ENCODE results near the gene ASPHD2.

DNA sequence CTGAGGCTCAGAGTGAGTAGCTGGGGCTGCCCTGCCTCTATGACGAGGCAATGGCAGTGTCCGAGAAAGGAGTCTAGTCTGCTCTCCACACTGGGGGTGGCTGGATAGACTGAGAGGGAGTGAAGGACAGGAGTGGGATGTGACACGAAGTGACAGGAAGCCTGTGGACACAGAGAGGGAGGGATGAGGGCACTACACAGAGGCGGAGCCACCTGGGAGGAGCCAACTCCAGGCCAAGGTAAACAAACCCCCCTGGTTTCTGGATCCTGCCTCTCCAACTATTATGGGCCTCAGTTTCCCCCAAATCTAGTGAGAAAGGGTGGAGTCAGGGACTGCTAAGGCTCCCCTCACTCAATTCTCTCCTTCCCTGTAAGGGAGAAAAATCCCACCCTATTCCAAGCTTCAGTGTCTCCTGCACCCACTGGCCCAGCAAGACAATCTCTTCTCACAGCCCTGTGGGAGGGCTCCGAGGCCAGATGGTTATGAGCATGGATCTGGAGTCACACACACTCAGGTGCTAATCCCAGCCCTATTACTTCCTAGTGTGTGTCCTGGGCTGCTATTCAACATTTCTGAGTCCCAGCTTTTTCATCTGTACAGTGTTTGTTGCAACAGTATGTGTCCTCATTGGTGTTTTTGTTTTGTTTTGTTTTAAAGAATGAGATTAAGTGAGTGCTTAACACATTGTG is 24.9 kb downstream of the ASPHD2 start:
- TF ChIP-seq ZBTB7A (tag by site-specific recombination; IDR thresholded peaks at IDR 0.05; ENCODE audit: low read depth) (no peak), ZNF777 (tag by site-specific recombination; IDR thresholded peaks at IDR 0.05; ENCODE audit: borderline replicate concordance) (no peak), ZBTB1 (tag by site-specific recombination; IDR thresholded peaks at IDR 0.05) (no peak), ZNF169 (tag by site-specific recombination; IDR thresholded peaks at IDR 0.05) (no peak), ZNF266 (tag by site-specific recombination; IDR thresholded peaks at IDR 0.05; ENCODE audit: low read depth) (no peak), ZNF274 (IDR thresholded peaks at IDR 0.05; ENCODE audit: low read length) (no peak), ZNF274 (tag by site-specific recombination; IDR thresholded peaks at IDR 0.05; ENCODE audit: borderline replicate concordance) (no peak), ZNF423 (tag by site-specific recombination; IDR thresholded peaks at IDR 0.05) (no peak), ZNF114 (tag by site-specific recombination; IDR thresholded peaks at IDR 0.05) (no peak)
- TF ChIP-seq, protein P1, sequence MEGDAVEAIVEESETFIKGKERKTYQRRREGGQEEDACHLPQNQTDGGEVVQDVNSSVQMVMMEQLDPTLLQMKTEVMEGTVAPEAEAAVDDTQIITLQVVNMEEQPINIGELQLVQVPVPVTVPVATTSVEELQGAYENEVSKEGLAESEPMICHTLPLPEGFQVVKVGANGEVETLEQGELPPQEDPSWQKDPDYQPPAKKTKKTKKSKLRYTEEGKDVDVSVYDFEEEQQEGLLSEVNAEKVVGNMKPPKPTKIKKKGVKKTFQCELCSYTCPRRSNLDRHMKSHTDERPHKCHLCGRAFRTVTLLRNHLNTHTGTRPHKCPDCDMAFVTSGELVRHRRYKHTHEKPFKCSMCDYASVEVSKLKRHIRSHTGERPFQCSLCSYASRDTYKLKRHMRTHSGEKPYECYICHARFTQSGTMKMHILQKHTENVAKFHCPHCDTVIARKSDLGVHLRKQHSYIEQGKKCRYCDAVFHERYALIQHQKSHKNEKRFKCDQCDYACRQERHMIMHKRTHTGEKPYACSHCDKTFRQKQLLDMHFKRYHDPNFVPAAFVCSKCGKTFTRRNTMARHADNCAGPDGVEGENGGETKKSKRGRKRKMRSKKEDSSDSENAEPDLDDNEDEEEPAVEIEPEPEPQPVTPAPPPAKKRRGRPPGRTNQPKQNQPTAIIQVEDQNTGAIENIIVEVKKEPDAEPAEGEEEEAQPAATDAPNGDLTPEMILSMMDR (tag by site-specific recombination; IDR thresholded peaks at IDR 0.05): no peak
- TF ChIP-seq, protein P2, sequence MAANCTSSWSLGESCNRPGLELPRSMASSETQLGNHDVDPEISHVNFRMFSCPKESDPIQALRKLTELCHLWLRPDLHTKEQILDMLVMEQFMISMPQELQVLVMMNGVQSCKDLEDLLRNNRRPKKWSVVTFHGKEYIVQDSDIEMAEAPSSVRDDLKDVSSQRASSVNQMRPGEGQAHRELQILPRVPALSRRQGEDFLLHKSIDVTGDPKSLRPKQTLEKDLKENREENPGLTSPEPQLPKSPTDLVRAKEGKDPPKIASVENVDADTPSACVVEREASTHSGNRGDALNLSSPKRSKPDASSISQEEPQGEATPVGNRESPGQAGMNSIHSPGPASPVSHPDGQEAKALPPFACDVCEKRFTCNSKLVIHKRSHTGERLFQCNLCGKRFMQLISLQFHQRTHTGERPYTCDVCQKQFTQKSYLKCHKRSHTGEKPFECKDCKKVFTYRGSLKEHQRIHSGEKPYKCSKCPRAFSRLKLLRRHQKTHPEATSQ (tag by site-specific recombination; IDR thresholded peaks at IDR 0.05): no peak
- TF ChIP-seq, protein P3, sequence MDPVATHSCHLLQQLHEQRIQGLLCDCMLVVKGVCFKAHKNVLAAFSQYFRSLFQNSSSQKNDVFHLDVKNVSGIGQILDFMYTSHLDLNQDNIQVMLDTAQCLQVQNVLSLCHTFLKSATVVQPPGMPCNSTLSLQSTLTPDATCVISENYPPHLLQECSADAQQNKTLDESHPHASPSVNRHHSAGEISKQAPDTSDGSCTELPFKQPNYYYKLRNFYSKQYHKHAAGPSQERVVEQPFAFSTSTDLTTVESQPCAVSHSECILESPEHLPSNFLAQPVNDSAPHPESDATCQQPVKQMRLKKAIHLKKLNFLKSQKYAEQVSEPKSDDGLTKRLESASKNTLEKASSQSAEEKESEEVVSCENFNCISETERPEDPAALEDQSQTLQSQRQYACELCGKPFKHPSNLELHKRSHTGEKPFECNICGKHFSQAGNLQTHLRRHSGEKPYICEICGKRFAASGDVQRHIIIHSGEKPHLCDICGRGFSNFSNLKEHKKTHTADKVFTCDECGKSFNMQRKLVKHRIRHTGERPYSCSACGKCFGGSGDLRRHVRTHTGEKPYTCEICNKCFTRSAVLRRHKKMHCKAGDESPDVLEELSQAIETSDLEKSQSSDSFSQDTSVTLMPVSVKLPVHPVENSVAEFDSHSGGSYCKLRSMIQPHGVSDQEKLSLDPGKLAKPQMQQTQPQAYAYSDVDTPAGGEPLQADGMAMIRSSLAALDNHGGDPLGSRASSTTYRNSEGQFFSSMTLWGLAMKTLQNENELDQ (tag by site-specific recombination; IDR thresholded peaks at IDR 0.05; ENCODE audit: low read depth): no peak

Data from HEK293 (cell line).